Esophagus squamous epithelium (tissue), 5 donors: ENCODE measurements around the gene BTG4. TPM values are rescaled to one million over a fixed set of nuclear protein-coding genes. Genes with fewer than 3 reads are reported as not detected.

Experiments used
- DNase-seq: peaks from one replicate; lab custom pipeline; 2025; lab: John Stamatoyannopoulos, UW
- H3K27ac ChIP-seq, 4 donors: fragments of 200-600 bp; sonication (generic); one replicate each; pipeline ENCODE4 v1.5.1; 2016 to 2019; ENCODE audit warnings: mild to moderate bottlenecking in 1 of 4
- H3K27me3 ChIP-seq, 4 donors: fragments of 200-600 bp; sonication (generic); 1 replicate in 3 of 4; 2 replicates in 1 of 4; pipeline versions ENCODE4 v1.5.1 to v1.6.0; 2017 to 2021; ENCODE audit warnings: antibody characterized with exemption in 1 of 4
- H3K36me3 ChIP-seq, 3 donors: fragments of 200-600 bp; sonication (generic); one replicate each; pipeline ENCODE4 v1.5.1; 2016 to 2019
- H3K4me1 ChIP-seq, 3 donors: fragments of 200-600 bp; sonication (generic); one replicate each; pipeline ENCODE4 v1.5.1; 2017 to 2019
- H3K4me3 ChIP-seq, 4 donors: fragments of 200-600 bp; sonication (generic); 1 replicate in 3 of 4; 2 replicates in 1 of 4; pipeline ENCODE4 v1.5.1; 2016 to 2019; ENCODE audit warnings: mild to moderate bottlenecking in 2 of 4, moderate library complexity in 1 of 4
- H3K9me3 ChIP-seq, 3 donors: fragments of 200-600 bp; sonication (generic); one replicate each; pipeline ENCODE4 v1.5.1; 2016 to 2019
- POLR2A ChIP-seq, 4 donors: fragments of 450-650 bp; IDR thresholded peaks; one replicate each; pipeline ENCODE4 v1.6.1; 2017; ENCODE audit warnings: antibody characterized with exemption in 4 of 4, mild to moderate bottlenecking in 4 of 4, moderate library complexity in 3 of 4
- WGBS, 2 donors: methylation state at CpG; one replicate each; pipeline ENCODE4 v1.1.5; 2018; 5-methylcytosine and 5-hydroxymethylcytosine counted together
- intact Hi-C: fragments of 100-400 bp; cut with DNase I; formaldehyde crosslinking; loops from one replicate; pipeline ENCODE4 v1.15.0; 2022
- total RNA-seq, 4 donors: library from RNA; depleted of rRNA; stranded (reverse); fragments of >200 nt; gene quantifications; one replicate each; pipeline ENCODE4 v1.1.0, GENCODE V29; 2016
- TF ChIP-seq, protein P1 (sequence below), 6 experiments: fragments of 450-650 bp in 4 of 6; fragments of 200-600 bp in 2 of 6; sonication (generic) in 2 of 6; IDR thresholded peaks; one replicate each; pipeline ENCODE4 v1.5.1; 2016 to 2019; ENCODE audit warnings: antibody characterized with exemption in 6 of 6, mild to moderate bottlenecking in 4 of 6, moderate library complexity in 4 of 6
- donor health status: DM: yes; HTN: yes; CAD: no.

BTG4 gene
- total RNA-seq, 4 donors from 2014 or later = not detected

DNA sequence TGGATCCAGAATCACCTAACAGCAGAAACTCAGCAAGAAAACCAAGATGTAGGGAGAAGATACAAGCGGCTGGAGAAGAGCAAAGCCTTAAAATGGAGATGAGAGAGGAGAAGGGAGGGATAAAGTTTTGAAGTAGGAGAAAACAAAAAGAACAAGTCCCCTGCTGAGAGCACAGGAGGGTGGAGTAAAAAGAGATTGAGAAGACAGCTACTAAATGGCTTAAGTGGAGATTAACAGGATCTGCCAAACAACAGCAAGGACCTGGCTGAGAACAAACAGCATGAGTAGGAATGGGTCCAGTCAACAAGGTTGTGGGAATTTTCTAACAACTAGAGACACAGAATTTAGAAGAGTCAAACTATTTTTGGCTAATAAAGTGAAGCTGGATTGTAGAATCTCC, 18.1 kb downstream of the BTG4 start:
- Histone ChIP-seq H3K4me1 (no peaks in the 10 kb centered on the region), H3K27ac (no peak overlapping the region), H3K27me3 (peaks cover 0 to 37% (median 0%) of the 10 kb centered on the region in 4 donors), H3K36me3 (no peaks in the 10 kb centered on the region), H3K9me3 (no peaks in the 10 kb centered on the region), H3K4me3 (no peak overlapping the region)
- no peak for TF ChIP-seq POLR2A (IDR thresholded peaks at IDR 0.05)
- TF ChIP-seq, protein P1, sequence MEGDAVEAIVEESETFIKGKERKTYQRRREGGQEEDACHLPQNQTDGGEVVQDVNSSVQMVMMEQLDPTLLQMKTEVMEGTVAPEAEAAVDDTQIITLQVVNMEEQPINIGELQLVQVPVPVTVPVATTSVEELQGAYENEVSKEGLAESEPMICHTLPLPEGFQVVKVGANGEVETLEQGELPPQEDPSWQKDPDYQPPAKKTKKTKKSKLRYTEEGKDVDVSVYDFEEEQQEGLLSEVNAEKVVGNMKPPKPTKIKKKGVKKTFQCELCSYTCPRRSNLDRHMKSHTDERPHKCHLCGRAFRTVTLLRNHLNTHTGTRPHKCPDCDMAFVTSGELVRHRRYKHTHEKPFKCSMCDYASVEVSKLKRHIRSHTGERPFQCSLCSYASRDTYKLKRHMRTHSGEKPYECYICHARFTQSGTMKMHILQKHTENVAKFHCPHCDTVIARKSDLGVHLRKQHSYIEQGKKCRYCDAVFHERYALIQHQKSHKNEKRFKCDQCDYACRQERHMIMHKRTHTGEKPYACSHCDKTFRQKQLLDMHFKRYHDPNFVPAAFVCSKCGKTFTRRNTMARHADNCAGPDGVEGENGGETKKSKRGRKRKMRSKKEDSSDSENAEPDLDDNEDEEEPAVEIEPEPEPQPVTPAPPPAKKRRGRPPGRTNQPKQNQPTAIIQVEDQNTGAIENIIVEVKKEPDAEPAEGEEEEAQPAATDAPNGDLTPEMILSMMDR (IDR thresholded peaks at IDR 0.05) = no peak
- DNase-seq = no peak
- 65 to 70% methylated on average over 1 of the region's 1 CpG for WGBS, 2 donors
- intact Hi-C loops = no loop called here

DNA sequence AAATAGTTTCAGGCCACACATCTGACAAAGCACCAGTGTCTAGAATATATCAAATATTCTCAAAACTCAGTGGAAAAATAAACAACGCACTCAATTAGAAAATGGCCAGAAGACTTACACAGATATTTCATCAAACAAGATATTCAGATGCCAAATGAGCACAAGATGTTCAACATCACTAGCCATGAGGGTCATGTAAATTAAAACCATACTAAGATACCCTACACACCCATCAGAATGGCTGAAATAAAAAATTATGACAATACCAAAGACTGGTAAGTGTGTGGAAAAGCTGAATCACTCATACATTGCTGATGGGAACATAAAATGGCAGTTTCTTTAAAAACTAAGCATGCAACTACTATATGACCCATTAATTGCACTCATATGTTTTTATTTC, 21.7 kb downstream of the BTG4 start:
- no peak for DNase-seq
- Histone ChIP-seq H3K27me3 (peaks cover 0 to 27% (median 0%) of the 10 kb centered on the region in 4 donors), H3K36me3 (no peaks in the 10 kb centered on the region), H3K27ac (no peak overlapping the region), H3K4me3 (no peak overlapping the region), H3K9me3 (peaks cover 0 to 7% (median 7%) of the 10 kb centered on the region in 3 donors), H3K4me1 (no peaks in the 10 kb centered on the region)
- TF ChIP-seq, protein P1 (IDR thresholded peaks at IDR 0.05) = no peak
- no peak for TF ChIP-seq POLR2A (IDR thresholded peaks at IDR 0.05)
- intact Hi-C loops = no loop called here
- 95 to 100% methylated on average over 1 of the region's 1 CpG for WGBS, 2 donors

DNA sequence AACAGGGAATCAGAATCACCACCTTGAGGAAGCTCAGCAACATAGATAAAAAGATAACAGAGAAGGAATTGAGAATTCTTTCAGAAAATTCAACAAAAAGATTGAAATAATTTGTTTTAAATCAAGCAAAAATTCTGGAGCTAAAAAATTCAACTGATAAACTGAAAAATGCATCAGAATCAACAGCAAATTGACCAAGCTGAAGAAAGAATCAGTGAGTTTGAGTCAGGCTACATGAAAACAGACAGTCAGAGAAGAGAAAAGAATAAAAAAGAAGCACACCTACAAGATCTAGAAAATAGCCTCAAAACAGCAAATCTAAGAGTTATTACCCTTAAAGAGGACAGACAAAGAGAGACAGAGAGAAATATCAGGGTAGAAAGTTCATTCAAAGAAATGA, 28.8 kb downstream of the BTG4 start:
- H3K4me1 ChIP-seq = no peaks in the 10 kb centered on the region
- intact Hi-C loops = no loop called here
- no peaks in the 10 kb centered on the region for H3K36me3 ChIP-seq
- no peak for DNase-seq
- H3K4me3 ChIP-seq = no peak overlapping the region
- H3K9me3 ChIP-seq = peaks cover 0 to 18% (median 7%) of the 10 kb centered on the region in 3 donors
- peaks cover 0 to 4% (median 0%) of the 10 kb centered on the region in 4 donors for H3K27me3 ChIP-seq
- no peak overlapping the region for H3K27ac ChIP-seq
- no peak for TF ChIP-seq POLR2A (IDR thresholded peaks at IDR 0.05)
- TF ChIP-seq, protein P1 (IDR thresholded peaks at IDR 0.05) = no peak

DNA sequence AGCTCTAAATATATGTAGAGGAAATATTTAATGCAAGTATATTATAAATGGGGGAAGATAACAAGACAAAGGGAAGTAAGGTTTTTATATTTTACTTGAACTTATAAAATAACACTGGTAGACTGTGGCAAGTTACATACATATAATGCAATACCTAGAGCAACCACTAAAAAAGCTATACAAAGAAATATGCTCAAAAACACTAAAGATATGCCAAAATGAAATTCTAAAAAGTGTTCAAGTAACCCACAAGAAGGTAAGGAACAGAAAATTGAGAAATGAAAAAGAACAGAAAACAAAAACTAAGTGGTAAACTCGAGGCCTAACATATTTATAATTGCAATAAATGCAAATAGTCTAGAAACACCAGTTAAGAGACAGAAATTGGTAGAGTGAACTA, 32.5 kb downstream of the BTG4 start:
- Histone ChIP-seq H3K27ac (no peak overlapping the region), H3K9me3 (peaks cover 0 to 12% (median 0%) of the 10 kb centered on the region in 3 donors), H3K27me3 (no peaks in the 10 kb centered on the region), H3K4me3 (no peak overlapping the region), H3K4me1 (no peaks in the 10 kb centered on the region), H3K36me3 (no peaks in the 10 kb centered on the region)
- TF ChIP-seq POLR2A (IDR thresholded peaks at IDR 0.05) = no peak
- TF ChIP-seq, protein P1 (IDR thresholded peaks at IDR 0.05) = peak in 2 of 6 experiments; percentile 15 to 17
- WGBS, 2 donors = 59 to 85% methylated on average over 1 of the region's 1 CpG
- intact Hi-C loops = no loop called here
- no peak for DNase-seq

DNA sequence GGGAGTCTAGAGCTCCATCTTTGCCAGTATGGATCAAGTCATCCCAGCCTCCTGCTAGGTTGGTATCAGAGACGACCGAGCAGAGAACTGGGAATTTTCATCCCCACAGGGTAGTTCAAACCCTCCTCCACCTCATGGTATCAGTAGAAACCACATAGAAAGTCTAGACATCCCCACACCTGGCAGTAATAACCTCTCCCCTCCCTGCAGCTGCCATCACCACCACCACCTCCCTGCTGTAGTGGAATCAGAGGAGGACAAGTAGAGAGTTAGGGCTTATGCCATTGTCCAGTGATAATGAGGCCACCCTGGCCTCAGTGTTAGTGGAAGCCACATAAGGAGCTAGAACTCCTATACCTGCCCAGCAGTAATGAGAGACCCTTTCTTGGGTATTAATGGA, 34.3 kb downstream of the BTG4 start:
- 80 to 97% methylated on average over 2 of the region's 2 CpGs for WGBS, 2 donors
- H3K27me3 ChIP-seq = no peaks in the 10 kb centered on the region
- H3K27ac ChIP-seq = no peak overlapping the region
- no peaks in the 10 kb centered on the region for H3K4me1 ChIP-seq
- intact Hi-C loops = no loop called here
- no peak for TF ChIP-seq POLR2A (IDR thresholded peaks at IDR 0.05)
- TF ChIP-seq, protein P1 (IDR thresholded peaks at IDR 0.05) = no peak
- DNase-seq = no peak
- H3K36me3 ChIP-seq = no peaks in the 10 kb centered on the region
- H3K9me3 ChIP-seq = peaks cover 0 to 3% (median 0%) of the 10 kb centered on the region in 3 donors
- no peak overlapping the region for H3K4me3 ChIP-seq
